Measurements from ENCODE around the gene ASXL2. TPM values are rescaled to one million over a fixed set of nuclear protein-coding genes. Genes with fewer than 3 reads are reported as not detected.
A peak's percentile ranks its signal among the peaks of the same experiment; 100 is the strongest.

Gene ASXL2
- total and polyA plus RNA-seq, 4 donors = 2.4 to 29.0 (median 12.3) TPM

GRCh38 chr2:25763575-25763974 is 114.7 kb downstream of the ASXL2 start:
- Histone ChIP-seq H3K9me3 (ENCODE audit: control insufficient read depth in 4 of 4, insufficient read depth in 3 of 4, low read length in 3 of 4) (no peaks in the 10 kb centered on the region), H3K4me1 (ENCODE audit: control insufficient read depth in 5 of 5, insufficient read depth in 5 of 5, low read length in 5 of 5) (no peaks in the 10 kb centered on the region), H3K4me3 (no peak overlapping the region), H3K27ac (ENCODE audit: low read depth in 1 of 2, low read length in 1 of 2) (no peak overlapping the region), H3K36me3 (ENCODE audit: control insufficient read depth in 4 of 4, insufficient read depth in 4 of 4, low read length in 4 of 4) (peaks cover 3 to 24% (median 17%) of the 10 kb centered on the region in 4 donors), H3K27me3 (ENCODE audit: control insufficient read depth in 3 of 3, insufficient read depth in 3 of 3, low read length in 2 of 3) (no peaks in the 10 kb centered on the region), H3K9ac (ENCODE audit: insufficient read depth in 1 of 2, low read length in 2 of 2) (no peak overlapping the region)
- TF ChIP-seq CTCF (IDR thresholded peaks at IDR 0.05; ENCODE audit: control extremely low read depth, extremely low read depth) = no peak
- DNase-seq (no peak), ATAC-seq (ENCODE audit: insufficient read depth, low FRiP score) (no peak)
- 98 to 100% methylated on average over 1 of the region's 1 CpG for WGBS, 2 donors

- Histone ChIP-seq H3K9me3 (ENCODE audit: control insufficient read depth in 4 of 4, insufficient read depth in 3 of 4, low read length in 3 of 4) (no peaks in the 10 kb centered on the region), H3K4me1 (ENCODE audit: control insufficient read depth in 5 of 5, insufficient read depth in 5 of 5, low read length in 5 of 5) (no peaks in the 10 kb centered on the region), H3K36me3 (ENCODE audit: control insufficient read depth in 4 of 4, insufficient read depth in 4 of 4, low read length in 4 of 4) (peaks cover 1 to 14% (median 11%) of the 10 kb centered on the region in 4 donors), H3K27ac (ENCODE audit: low read depth in 1 of 2, low read length in 1 of 2) (no peak overlapping the region), H3K27me3 (ENCODE audit: control insufficient read depth in 3 of 3, insufficient read depth in 3 of 3, low read length in 2 of 3) (no peaks in the 10 kb centered on the region), H3K9ac (ENCODE audit: insufficient read depth in 1 of 2, low read length in 2 of 2) (no peak overlapping the region), H3K4me3 (no peak overlapping the region)
- WGBS, 2 donors = 93 to 97% methylated on average over 1 of the region's 1 CpG
- DNase-seq (no peak), ATAC-seq (ENCODE audit: insufficient read depth, low FRiP score) (no peak)
- TF ChIP-seq CTCF (IDR thresholded peaks at IDR 0.05; ENCODE audit: control extremely low read depth, extremely low read depth) = no peak
These were observed 118.0 kb downstream of the ASXL2 start for GRCh38 chr2:25760297-25760696.

- Histone ChIP-seq H3K4me1 (ENCODE audit: control insufficient read depth in 5 of 5, insufficient read depth in 5 of 5, low read length in 5 of 5) (peaks cover 0 to 2% (median 0%) of the 10 kb centered on the region in 5 donors), H3K9ac (ENCODE audit: insufficient read depth in 1 of 2, low read length in 2 of 2) (no peak overlapping the region), H3K36me3 (ENCODE audit: control insufficient read depth in 4 of 4, insufficient read depth in 4 of 4, low read length in 4 of 4) (peaks cover 1 to 26% (median 15%) of the 10 kb centered on the region in 4 donors), H3K27ac (ENCODE audit: low read depth in 1 of 2, low read length in 1 of 2) (no peak overlapping the region), H3K4me3 (no peak overlapping the region), H3K9me3 (ENCODE audit: control insufficient read depth in 4 of 4, insufficient read depth in 3 of 4, low read length in 3 of 4) (no peaks in the 10 kb centered on the region), H3K27me3 (ENCODE audit: control insufficient read depth in 3 of 3, insufficient read depth in 3 of 3, low read length in 2 of 3) (no peaks in the 10 kb centered on the region)
- ATAC-seq (ENCODE audit: insufficient read depth, low FRiP score) (no peak), DNase-seq (no peak)
- WGBS, 2 donors = 87 to 89% methylated on average over 1 of the region's 1 CpG
- TF ChIP-seq CTCF (IDR thresholded peaks at IDR 0.05; ENCODE audit: control extremely low read depth, extremely low read depth) = no peak
These were observed 119.9 kb downstream of the ASXL2 start for GRCh38 chr2:25758348-25758747.

- 68 to 69% methylated on average over 1 of the region's 1 CpG for WGBS, 2 donors
- Histone ChIP-seq H3K9ac (ENCODE audit: insufficient read depth in 1 of 2, low read length in 2 of 2) (no peak overlapping the region), H3K27ac (ENCODE audit: low read depth in 1 of 2, low read length in 1 of 2) (no peak overlapping the region), H3K4me1 (ENCODE audit: control insufficient read depth in 5 of 5, insufficient read depth in 5 of 5, low read length in 5 of 5) (peaks cover 0 to 2% (median 0%) of the 10 kb centered on the region in 5 donors), H3K4me3 (no peak overlapping the region), H3K27me3 (ENCODE audit: control insufficient read depth in 3 of 3, insufficient read depth in 3 of 3, low read length in 2 of 3) (no peaks in the 10 kb centered on the region), H3K36me3 (ENCODE audit: control insufficient read depth in 4 of 4, insufficient read depth in 4 of 4, low read length in 4 of 4) (peaks cover 0 to 28% (median 15%) of the 10 kb centered on the region in 4 donors), H3K9me3 (ENCODE audit: control insufficient read depth in 4 of 4, insufficient read depth in 3 of 4, low read length in 3 of 4) (no peaks in the 10 kb centered on the region)
- DNase-seq (peak in 2 of 3 donors; percentile 33 to 63), ATAC-seq (ENCODE audit: insufficient read depth, low FRiP score) (no peak)
- no peak for TF ChIP-seq CTCF (IDR thresholded peaks at IDR 0.05; ENCODE audit: control extremely low read depth, extremely low read depth)
These were observed 120.4 kb downstream of the ASXL2 start for GRCh38 chr2:25757906-25758305.
